Hepatocyte (in vitro differentiated cells): ENCODE measurements around the gene SYNDIG1.

Experiments
- CTCF ChIP-seq: fragments of 200-600 bp; sonication (generic); IDR thresholded peaks from 2 replicates; pipeline ENCODE4 v1.5.1; 2016; ENCODE audit warnings: antibody characterized with exemption, mild to moderate bottlenecking; ENCODE audit not compliant: poor library complexity
- EZH2 ChIP-seq: fragments of 200-600 bp; sonication (generic); IDR thresholded peaks from 2 replicates; pipeline ENCODE4 v1.6.1; 2016; ENCODE audit warnings: antibody characterized with exemption, mild to moderate bottlenecking, borderline replicate concordance
- EZH2phosphoT487 ChIP-seq: fragments of 200-600 bp; sonication (generic); IDR thresholded peaks from one replicate; pipeline ENCODE4 v1.6.1; 2018; ENCODE audit warnings: antibody characterized with exemption, mild to moderate bottlenecking, low read depth, moderate library complexity; ENCODE audit not compliant: unreplicated experiment, severe bottlenecking

GRCh38 chr20:24483435-24484080 is 14.1 kb downstream of the SYNDIG1 start:
- TF ChIP-seq CTCF: no peak
- TF ChIP-seq EZH2: no peak
- no peak for TF ChIP-seq EZH2phosphoT487
